Neuronal stem cell (in vitro differentiated cells): Measurements from ENCODE around the gene NPAS3.

Experiments
- DNase-seq: peaks from one replicate; pipeline ENCODE4 v3.0.0-alpha.2; 2013; ENCODE audit warnings: low spot score
- H2AFZ ChIP-seq: one replicate; pipeline ENCODE4 v1.6.1; 2013; ENCODE audit warnings: mild to moderate bottlenecking, low read length, inconsistent platforms
- H2AK5ac ChIP-seq: 2 replicates; pipeline ENCODE4 v1.6.1; 2013; ENCODE audit warnings: low read depth, mild to moderate bottlenecking, inconsistent platforms, low read length, moderate library complexity, mixed read lengths
- H2BK120ac ChIP-seq: 2 replicates; pipeline ENCODE4 v1.6.1; 2013; ENCODE audit warnings: low read depth, mild to moderate bottlenecking, inconsistent platforms, low read length, moderate library complexity, mixed read lengths
- H2BK12ac ChIP-seq: one replicate; pipeline ENCODE4 v1.6.1; 2013; ENCODE audit warnings: low read length, inconsistent platforms
- H2BK15ac ChIP-seq: 2 replicates; pipeline ENCODE4 v1.6.1; 2013; ENCODE audit warnings: mild to moderate bottlenecking, low read length, inconsistent platforms, mixed read lengths
- H2BK5ac ChIP-seq: one replicate; pipeline ENCODE4 v1.6.1; 2013; ENCODE audit warnings: inconsistent platforms, mild to moderate bottlenecking, low read length, moderate library complexity
- H3K14ac ChIP-seq: one replicate; pipeline ENCODE4 v1.6.1; 2013; ENCODE audit warnings: low read length, inconsistent platforms
- H3K18ac ChIP-seq: 2 replicates; pipeline ENCODE4 v1.6.1; 2013; ENCODE audit warnings: low read length, inconsistent platforms
- H3K23ac ChIP-seq: 2 replicates; pipeline ENCODE4 v1.6.1; 2013; ENCODE audit warnings: low read depth, mild to moderate bottlenecking, mixed read lengths, low read length, inconsistent platforms; ENCODE audit not compliant: poor library complexity
- H3K27ac ChIP-seq: replicated peaks from 3 replicates; pipeline ENCODE4 v1.5.1; 2013; ENCODE audit warnings: low read length, inconsistent platforms
- H3K27me3 ChIP-seq, 3 experiments: 2 replicates each; pipeline ENCODE4 v1.6.1; 2013; ENCODE audit warnings: low read length in 3 of 3, mild to moderate bottlenecking in 2 of 3, inconsistent platforms in 1 of 3, low read depth in 1 of 3, mixed read lengths in 1 of 3, moderate library complexity in 1 of 3; ENCODE audit not compliant: control insufficient read depth in 3 of 3, insufficient read depth in 3 of 3
- H3K36me3 ChIP-seq, 2 donors: replicated peaks in 1 of 2; 2 replicates each; pipeline ENCODE4 v1.6.1; 2013; ENCODE audit warnings: low read length in 2 of 2; ENCODE audit not compliant: control insufficient read depth in 2 of 2, insufficient read depth in 2 of 2
- H3K4ac ChIP-seq: 2 replicates; pipeline ENCODE4 v1.6.1; 2013; ENCODE audit warnings: inconsistent platforms, mild to moderate bottlenecking, low read length, moderate library complexity
- H3K4me1 ChIP-seq, 2 donors: 1 replicate in 1 of 2; 2 replicates in 1 of 2; pipeline ENCODE4 v1.6.1; 2013; ENCODE audit warnings: low read length in 2 of 2, low read depth in 1 of 2; ENCODE audit not compliant: control insufficient read depth in 2 of 2, insufficient read depth in 1 of 2
- H3K4me2 ChIP-seq: one replicate; pipeline ENCODE4 v1.6.1; 2013; ENCODE audit warnings: mild to moderate bottlenecking, low read length, inconsistent platforms; ENCODE audit not compliant: insufficient read depth, poor library complexity, severe bottlenecking
- H3K4me3 ChIP-seq, 2 donors: 2 replicates each; pipeline ENCODE4 v1.5.1; 2013; ENCODE audit warnings: low read length in 2 of 2, mild to moderate bottlenecking in 2 of 2, inconsistent platforms in 1 of 2, moderate library complexity in 1 of 2
- H3K79me1 ChIP-seq: one replicate; pipeline ENCODE4 v1.6.1; 2013; ENCODE audit warnings: low read depth, mild to moderate bottlenecking, inconsistent platforms, low read length, moderate library complexity
- H3K9ac ChIP-seq: one replicate; pipeline ENCODE4 v1.6.1; 2013; ENCODE audit warnings: mild to moderate bottlenecking, low read depth, low read length, inconsistent platforms; ENCODE audit not compliant: poor library complexity
- H3K9me3 ChIP-seq, 2 donors: replicated peaks in 1 of 2; 2 replicates each; pipeline versions ENCODE3 to v1.6.1; 2013; ENCODE audit warnings: low read length in 2 of 2, mild to moderate bottlenecking in 2 of 2, inconsistent platforms in 1 of 2, low read depth in 1 of 2, mixed read lengths in 1 of 2, moderate library complexity in 1 of 2; ENCODE audit not compliant: control insufficient read depth in 2 of 2, insufficient read depth in 1 of 2
- H4K8ac ChIP-seq: one replicate; pipeline ENCODE4 v1.6.1; 2013; ENCODE audit warnings: low read depth, mild to moderate bottlenecking, inconsistent platforms, low read length, moderate library complexity
- H4K91ac ChIP-seq: one replicate; pipeline ENCODE4 v1.6.1; 2013; ENCODE audit warnings: low read length, low read depth, mild to moderate bottlenecking, inconsistent platforms; ENCODE audit not compliant: poor library complexity
- WGBS, 2 donors: extraction: QIAGEN DNeasy Blood & Tissue Kit; methylation state at CpG; one replicate each; pipeline ENCODE4 v1.1.7; 2013; ENCODE audit warnings: missing lambda C conversion rate in 2 of 2, mixed read lengths in 1 of 2; ENCODE audit not compliant: insufficient read length in 2 of 2, insufficient replicate concordance in 1 of 2; ENCODE audit errors: extremely low coverage in 2 of 2; 5-methylcytosine and 5-hydroxymethylcytosine counted together

NPAS3 gene

GRCh38 chr14:33802737-33803136, 864.1 kb downstream of the NPAS3 start:
- no peak overlapping the region for H3K4me3 ChIP-seq
- H2AK5ac ChIP-seq = no peak overlapping the region
- no peak overlapping the region for H2BK5ac ChIP-seq
- no peak overlapping the region for H3K14ac ChIP-seq
- H2AFZ ChIP-seq = no peak overlapping the region
- no peaks in the 10 kb centered on the region for H3K9me3 ChIP-seq
- no peaks in the 10 kb centered on the region for H3K4me1 ChIP-seq
- no peak for DNase-seq
- H3K18ac ChIP-seq = no peak overlapping the region
- no peaks in the 10 kb centered on the region for H3K27me3 ChIP-seq
- H2BK15ac ChIP-seq = no peak overlapping the region
- H3K9ac ChIP-seq = no peak overlapping the region
- H3K4ac ChIP-seq = no peak overlapping the region
- peaks cover 0 to 48% of the 10 kb centered on the region in 2 donors for H3K36me3 ChIP-seq
- no peaks in the 10 kb centered on the region for H3K79me1 ChIP-seq
- no peak overlapping the region for H4K91ac ChIP-seq
- H3K27ac ChIP-seq = no peak overlapping the region
- no peak overlapping the region for H4K8ac ChIP-seq
- H2BK120ac ChIP-seq = no peak overlapping the region
- no peak overlapping the region for H3K4me2 ChIP-seq
- WGBS, 2 donors = no CpG with 5 or more reads among the region's 2 CpGs
- no peak overlapping the region for H3K23ac ChIP-seq
- H2BK12ac ChIP-seq = no peak overlapping the region

GRCh38 chr14:33805593-33805992, 866.9 kb downstream of the NPAS3 start:
- no peak overlapping the region for H3K18ac ChIP-seq
- H3K4ac ChIP-seq = no peak overlapping the region
- no peak overlapping the region for H2BK5ac ChIP-seq
- no peaks in the 10 kb centered on the region for H3K27me3 ChIP-seq
- H3K9ac ChIP-seq = no peak overlapping the region
- no CpG with 5 or more reads among the region's 2 CpGs for WGBS, 2 donors
- H2AFZ ChIP-seq = no peak overlapping the region
- H2BK120ac ChIP-seq = no peak overlapping the region
- no peak overlapping the region for H2BK15ac ChIP-seq
- DNase-seq = no peak
- H4K91ac ChIP-seq = no peak overlapping the region
- no peaks in the 10 kb centered on the region for H3K79me1 ChIP-seq
- no peak overlapping the region for H3K4me2 ChIP-seq
- H3K36me3 ChIP-seq = peaks cover 0 to 26% of the 10 kb centered on the region in 2 donors
- H2BK12ac ChIP-seq = no peak overlapping the region
- no peak overlapping the region for H4K8ac ChIP-seq
- H3K14ac ChIP-seq = no peak overlapping the region
- H3K4me3 ChIP-seq = no peak overlapping the region
- H3K27ac ChIP-seq = no peak overlapping the region
- H3K4me1 ChIP-seq = no peaks in the 10 kb centered on the region
- H2AK5ac ChIP-seq = no peak overlapping the region
- H3K23ac ChIP-seq = no peak overlapping the region
- no peaks in the 10 kb centered on the region for H3K9me3 ChIP-seq

GRCh38 chr14:33806905-33807304, 868.2 kb downstream of the NPAS3 start:
- H2BK5ac ChIP-seq = no peak overlapping the region
- no peaks in the 10 kb centered on the region for H3K4me1 ChIP-seq
- H2BK12ac ChIP-seq = no peak overlapping the region
- no peak overlapping the region for H3K18ac ChIP-seq
- H2AK5ac ChIP-seq = no peak overlapping the region
- no CpG with 5 or more reads among the region's 2 CpGs for WGBS, 2 donors
- H3K4me3 ChIP-seq = no peak overlapping the region
- no peak for DNase-seq
- no peak overlapping the region for H3K4me2 ChIP-seq
- H3K79me1 ChIP-seq = no peaks in the 10 kb centered on the region
- no peak overlapping the region for H4K8ac ChIP-seq
- H3K14ac ChIP-seq = no peak overlapping the region
- no peak overlapping the region for H3K23ac ChIP-seq
- H2AFZ ChIP-seq = no peak overlapping the region
- no peaks in the 10 kb centered on the region for H3K9me3 ChIP-seq
- H3K4ac ChIP-seq = no peak overlapping the region
- H3K27ac ChIP-seq = no peak overlapping the region
- H3K9ac ChIP-seq = no peak overlapping the region
- H2BK120ac ChIP-seq = no peak overlapping the region
- H2BK15ac ChIP-seq = no peak overlapping the region
- H3K27me3 ChIP-seq = no peaks in the 10 kb centered on the region
- no peak overlapping the region for H4K91ac ChIP-seq
- H3K36me3 ChIP-seq = peaks cover 0 to 14% of the 10 kb centered on the region in 2 donors

- Histone ChIP-seq H2BK12ac (no peak overlapping the region), H3K18ac (no peak overlapping the region), H2BK15ac (no peak overlapping the region), H3K36me3 (peaks cover 0 to 11% of the 10 kb centered on the region in 2 donors), H2BK5ac (no peak overlapping the region), H2AK5ac (no peak overlapping the region), H3K79me1 (no peaks in the 10 kb centered on the region), H3K4ac (no peak overlapping the region), H2AFZ (no peak overlapping the region), H3K4me3 (no peak overlapping the region), H2BK120ac (no peak overlapping the region), H4K91ac (no peak overlapping the region), H3K4me2 (no peak overlapping the region), H3K4me1 (no peaks in the 10 kb centered on the region), H3K9me3 (no peaks in the 10 kb centered on the region), H3K27ac (no peak overlapping the region), H3K9ac (no peak overlapping the region), H3K23ac (no peak overlapping the region), H3K14ac (no peak overlapping the region), H3K27me3 (no peaks in the 10 kb centered on the region), H4K8ac (no peak overlapping the region)
- DNase-seq = no peak
- no CpG with 5 or more reads among the region's 3 CpGs for WGBS, 2 donors
Measured at GRCh38 chr14:33808187-33808586, 869.5 kb downstream of the NPAS3 start.
